Glutamatergic neuron (in vitro differentiated cells): ENCODE measurements around the gene THAP10. TPM values are rescaled to one million over a fixed set of nuclear protein-coding genes. Genes with fewer than 3 reads are reported as not detected.

Experiments
- DNase-seq: peaks from one replicate; pipeline ENCODE4 v3.0.0; 2022
- H3K27ac Mint-ChIP-seq: one replicate; pipeline ENCODE4 v1.8.0; 2020; ENCODE audit warnings: mild to moderate bottlenecking, mixed read lengths, inconsistent platforms; ENCODE audit not compliant: unreplicated experiment
- H3K27me3 Mint-ChIP-seq: one replicate; pipeline ENCODE4 v1.8.0; 2020; ENCODE audit warnings: mild to moderate bottlenecking, moderate library complexity, mixed read lengths, inconsistent platforms; ENCODE audit not compliant: unreplicated experiment
- H3K36me3 Mint-ChIP-seq: one replicate; pipeline ENCODE4 v1.8.0; 2020; ENCODE audit warnings: mild to moderate bottlenecking, mixed read lengths, inconsistent platforms; ENCODE audit not compliant: unreplicated experiment
- H3K4me1 Mint-ChIP-seq: one replicate; pipeline ENCODE4 v1.8.0; 2020; ENCODE audit warnings: mild to moderate bottlenecking, low read depth, mixed read lengths, inconsistent platforms; ENCODE audit not compliant: unreplicated experiment
- H3K4me3 Mint-ChIP-seq: one replicate; pipeline ENCODE4 v1.8.0; 2020; ENCODE audit warnings: mild to moderate bottlenecking, mixed read lengths, inconsistent platforms; ENCODE audit not compliant: unreplicated experiment
- H3K9me3 Mint-ChIP-seq: one replicate; pipeline ENCODE4 v1.8.0; 2020; ENCODE audit warnings: mild to moderate bottlenecking, moderate library complexity, mixed read lengths, inconsistent platforms; ENCODE audit not compliant: unreplicated experiment
- CTCF ChIP-seq: fragments of 200-600 bp; sonication (generic); IDR thresholded peaks from one replicate; pipeline ENCODE4 v1.5.0; 2021; ENCODE audit not compliant: partially characterized antibody, unreplicated experiment
- total RNA-seq: library from RNA; stranded (reverse); fragmentation: NEBNext Ultra II Directional; extraction: Animal tissue kit (Norgen Biotek cat#: 25700); gene quantifications from one replicate; pipeline ENCODE4 v1.2.1, GENCODE V29; 2021; ENCODE audit not compliant: unreplicated experiment

THAP10 gene
- total RNA-seq, 1 donor from 2014 or later: 3.3 TPM

- no peak for TF ChIP-seq CTCF
- Mint-ChIP-seq H3K4me1 (no peaks in the 10 kb centered on the region), H3K27me3 (peaks cover 1% of the 10 kb centered on the region), H3K4me3 (no peak overlapping the region), H3K9me3 (no peaks in the 10 kb centered on the region), H3K27ac (no peak overlapping the region), H3K36me3 (peaks cover 4% of the 10 kb centered on the region)
- DNase-seq: no peak
These were observed 58.1 kb downstream of the THAP10 start for GRCh38 chr15:70833861-70834765.

- Mint-ChIP-seq H3K4me3 (no peak overlapping the region), H3K27me3 (peaks cover 1% of the 10 kb centered on the region), H3K27ac (no peak overlapping the region), H3K36me3 (peaks cover 4% of the 10 kb centered on the region), H3K9me3 (no peaks in the 10 kb centered on the region), H3K4me1 (no peaks in the 10 kb centered on the region)
- no peak for TF ChIP-seq CTCF
- DNase-seq: no peak
These were observed 58.8 kb downstream of the THAP10 start for GRCh38 chr15:70833422-70833821.

GRCh38 chr15:70832176-70832575 lies 60.1 kb downstream of the THAP10 start:
- Mint-ChIP-seq H3K27me3 (peaks cover 1% of the 10 kb centered on the region), H3K4me1 (no peaks in the 10 kb centered on the region)

More at GRCh38 chr15:70832176-70832575, 60.1 kb downstream of the THAP10 start:
- Mint-ChIP-seq H3K9me3 (no peaks in the 10 kb centered on the region), H3K27ac (no peak overlapping the region), H3K4me3 (no peak overlapping the region), H3K36me3 (peaks cover 4% of the 10 kb centered on the region)
- TF ChIP-seq CTCF: no peak
- DNase-seq: no peak

Other genes with a start within 250 kb of the THAP10 start
- gene UACA, start 128.9 kb downstream of the THAP10 start, total RNA-seq: 5.2 TPM
- 21.6 TPM for gene LARP6, start 38.3 kb downstream of the THAP10 start, total RNA-seq
- gene LRRC49, start 393 bp upstream of the THAP10 start, total RNA-seq: 28.6 TPM
- 12.3 TPM for gene THSD4, start 223.0 kb upstream of the THAP10 start, total RNA-seq